AG04450 (cell line): ENCODE data around the gene GNB3. TPM values are rescaled to one million over a fixed set of nuclear protein-coding genes. Genes with fewer than 3 reads are reported as not detected.
A peak's percentile ranks its signal among the peaks of the same experiment; 100 is the strongest.

Experiments
- CTCF ChIA-PET: fragments of 300-600, 350-600 bp; formaldehyde crosslinking; extraction: SDS; loops from one replicate; lab custom pipeline; 2022; ENCODE audit warnings: antibody characterized with exemption, inconsistent platforms; lab: Charles Lee
- POLR2A ChIA-PET: fragments of 350-600 bp; formaldehyde crosslinking; extraction: SDS; loops from one replicate; lab custom pipeline; 2021; ENCODE audit warnings: antibody characterized with exemption, inconsistent platforms; lab: Yijun Ruan, JAX
- DNase-seq: peaks from one replicate; pipeline ENCODE4 v3.0.0-alpha.2; 2011; ENCODE audit warnings: low read depth, low spot score
- H3K27ac ChIP-seq: one replicate; pipeline ENCODE4 v1.5.1; 2012; ENCODE audit warnings: low read depth, low read length, control low read depth
- H3K27me3 ChIP-seq: one replicate; pipeline ENCODE4 v1.6.0; 2012; ENCODE audit warnings: low read length; ENCODE audit not compliant: control insufficient read depth, insufficient read depth
- H3K4me3 ChIP-seq: 2 replicates; pipeline ENCODE4 v1.5.1; 2011; ENCODE audit warnings: mild to moderate bottlenecking, low read depth, low read length, control low read depth
- H3K9me3 ChIP-seq: 2 replicates; pipeline ENCODE4 v1.5.1; 2012; ENCODE audit warnings: low read length; ENCODE audit not compliant: control insufficient read depth, insufficient read depth
- polyA plus RNA-seq: library from polyadenylated mRNA; depleted of rRNA; stranded (reverse); fragments of >200 nt; gene quantifications from 2 replicates; pipeline ENCODE4 v1.2.3, GENCODE V29; 2011
- TF ChIP-seq, protein P1 (sequence below): IDR thresholded peaks from 2 replicates; pipeline ENCODE4 v1.5.1; 2011; ENCODE audit warnings: low read depth, low read length, control low read depth, inconsistent platforms

GNB3 gene
- polyA plus RNA-seq, 1 experiment, result 3.6 TPM

- Histone ChIP-seq H3K4me3 (peak overlapping the region; percentile 63), H3K27ac (no peak overlapping the region), H3K9me3 (no peaks in the 10 kb centered on the region; the same call in 1 of the 2 replicates), H3K27me3 (no peaks in the 10 kb centered on the region)
- DNase-seq, result no peak
- CTCF ChIA-PET, result interaction anchor here (0.8 kb wide), 1 partner anchor 31 kb away, joined by 8 read pairs; no protein-coding TSS in a partner anchor
- TF ChIP-seq, protein P1, sequence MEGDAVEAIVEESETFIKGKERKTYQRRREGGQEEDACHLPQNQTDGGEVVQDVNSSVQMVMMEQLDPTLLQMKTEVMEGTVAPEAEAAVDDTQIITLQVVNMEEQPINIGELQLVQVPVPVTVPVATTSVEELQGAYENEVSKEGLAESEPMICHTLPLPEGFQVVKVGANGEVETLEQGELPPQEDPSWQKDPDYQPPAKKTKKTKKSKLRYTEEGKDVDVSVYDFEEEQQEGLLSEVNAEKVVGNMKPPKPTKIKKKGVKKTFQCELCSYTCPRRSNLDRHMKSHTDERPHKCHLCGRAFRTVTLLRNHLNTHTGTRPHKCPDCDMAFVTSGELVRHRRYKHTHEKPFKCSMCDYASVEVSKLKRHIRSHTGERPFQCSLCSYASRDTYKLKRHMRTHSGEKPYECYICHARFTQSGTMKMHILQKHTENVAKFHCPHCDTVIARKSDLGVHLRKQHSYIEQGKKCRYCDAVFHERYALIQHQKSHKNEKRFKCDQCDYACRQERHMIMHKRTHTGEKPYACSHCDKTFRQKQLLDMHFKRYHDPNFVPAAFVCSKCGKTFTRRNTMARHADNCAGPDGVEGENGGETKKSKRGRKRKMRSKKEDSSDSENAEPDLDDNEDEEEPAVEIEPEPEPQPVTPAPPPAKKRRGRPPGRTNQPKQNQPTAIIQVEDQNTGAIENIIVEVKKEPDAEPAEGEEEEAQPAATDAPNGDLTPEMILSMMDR, result no peak
- POLR2A ChIA-PET, result interaction anchor here (0.6 to 4.8 kb wide), 8 partner anchors 12 to 143 kb away, joined by 4 to 57 read pairs (median 10); partner anchors contain the start of genes C12orf57, CDCA3, COPS7A and MLF2
Observed at GRCh38 chr12:6866163-6866919, 25.6 kb downstream of the GNB3 start.

- ChIA-PET CTCF (interaction anchor here (0.8 to 1.0 kb wide), 2 partner anchors 31 to 114 kb away, joined by 4 to 8 read pairs; partner anchors contain the start of gene MLF2), POLR2A (interaction anchor here (0.6 to 4.8 kb wide), 9 partner anchors 12 to 143 kb away, joined by 4 to 57 read pairs (median 9); partner anchors contain the start of genes C12orf57, CDCA3, COPS7A and MLF2)
- DNase-seq, result no peak
- no peaks in the 10 kb centered on the region; the same call in 1 of the 2 replicates for H3K9me3 ChIP-seq
- H3K4me3 ChIP-seq, result peak overlapping the region; percentile 63
- H3K27ac ChIP-seq, result peak overlapping the region; percentile 31
- TF ChIP-seq, protein P1, result no peak
- no peaks in the 10 kb centered on the region for H3K27me3 ChIP-seq
Observed at GRCh38 chr12:6866920-6867412, 26.2 kb downstream of the GNB3 start.

- no peaks in the 10 kb centered on the region for H3K27me3 ChIP-seq
- H3K4me3 ChIP-seq, result peak within 1 kb of the TSS; percentile 90
- H3K27ac ChIP-seq, result peak within 1 kb of the TSS; percentile 39
- ChIA-PET CTCF (interaction anchor here (0.6 to 1.0 kb wide), 2 partner anchors 115 to 226 kb away, joined by 3 to 4 read pairs; partner anchors contain the start of gene MLF2), POLR2A (interaction anchor here (0.5 to 4.8 kb wide), 12 partner anchors 13 to 328 kb away, joined by 3 to 57 read pairs (median 5); partner anchors contain the start of genes C12orf57, CDCA3, COPS7A and MLF2)
- DNase-seq, result peak; percentile 51
- TF ChIP-seq, protein P1, result no peak
- H3K9me3 ChIP-seq, result no peaks in the 10 kb centered on the region; the same call in 1 of the 2 replicates
Observed at GRCh38 chr12:6867413-6868210, 26.9 kb downstream of the GNB3 start, which contains the start of gene TPI1. Gene TPI1, plus strand, starts transcription at chr12:6867531. Its CDS starts 36 bp downstream, at chr12:6867567.

GRCh38 chr12:6868211-6869048 is 27.7 kb downstream of the GNB3 start:
- POLR2A ChIA-PET, result interaction anchor here (0.5 to 4.8 kb wide), 14 partner anchors 16 to 329 kb away, joined by 3 to 57 read pairs (median 6); partner anchors contain the start of genes C12orf57, CDCA3, COPS7A and GPR162
- Histone ChIP-seq H3K27ac (peak overlapping the region; percentile 39), H3K9me3 (no peaks in the 10 kb centered on the region; the same call in 1 of the 2 replicates), H3K4me3 (peak overlapping the region; percentile 90), H3K27me3 (no peaks in the 10 kb centered on the region)
- TF ChIP-seq, protein P1, result peak; percentile 36
- no peak for DNase-seq
- CTCF ChIA-PET, result interaction anchor here (0.7 to 5.1 kb wide), 10 partner anchors 10 to 116 kb away, joined by 4 to 50 read pairs (median 8); partner anchors contain the start of genes CDCA3, LRRC23, MLF2 and USP5
